Endometrium (tissue), 2 donors: ENCODE measurements around the gene POLL.
"Not testable (repeated sequence)": the region's sequence is repeated elsewhere in the genome, so short reads cannot be mapped to it uniquely, and the experiment has no call there.

Source experiments
- FAIRE-seq: peaks from 2 replicates; lab custom pipeline; 2012; peaks lifted over from hg19 to GRCh38; lab: Jason Lieb, UNC
- donor health status: control.
- donor health status: control.

Gene POLL

GRCh38 chr10:101587725-101588653, at the start of gene POLL, which contains the start of gene DPCD:
Gene POLL (minus strand): TSS chr10:101588257. CDS start chr10:101587360, 897 bp downstream.
Gene DPCD (plus strand): TSS chr10:101588321. CDS start chr10:101588337, 16 bp downstream.
- peak; percentile 31 for FAIRE-seq

- not testable (repeated sequence) for FAIRE-seq
These were observed 45.5 kb upstream of the POLL start for GRCh38 chr10:101633510-101633909.

- FAIRE-seq, result no peak
These were observed 43.9 kb upstream of the POLL start for GRCh38 chr10:101631821-101632475.

GRCh38 chr10:101630633-101630920, 42.5 kb upstream of the POLL start:
- no peak for FAIRE-seq

GRCh38 chr10:101629837-101630632, 42.0 kb upstream of the POLL start:
- no peak for FAIRE-seq

GRCh38 chr10:101625821-101626412, 37.9 kb upstream of the POLL start:
- FAIRE-seq, result no peak

GRCh38 chr10:101624526-101625102, 36.6 kb upstream of the POLL start:
- no peak for FAIRE-seq

- no peak for FAIRE-seq
These were observed 35.5 kb upstream of the POLL start for GRCh38 chr10:101623528-101623927.

- FAIRE-seq, result no peak
These were observed 31.9 kb upstream of the POLL start for GRCh38 chr10:101619983-101620382.

- FAIRE-seq, result no peak
These were observed 30.8 kb upstream of the POLL start for GRCh38 chr10:101618871-101619270.

GRCh38 chr10:101617824-101618568, 29.9 kb upstream of the POLL start:
- no peak for FAIRE-seq

GRCh38 chr10:101617102-101617823, 29.2 kb upstream of the POLL start:
- FAIRE-seq, result no peak

GRCh38 chr10:101616415-101617101, 28.5 kb upstream of the POLL start:
- no peak for FAIRE-seq

- no peak for FAIRE-seq
These were observed 27.6 kb upstream of the POLL start for GRCh38 chr10:101615525-101616116.

- FAIRE-seq, result no peak
These were observed 26.8 kb upstream of the POLL start for GRCh38 chr10:101614663-101615524.

- no peak for FAIRE-seq
These were observed 25.6 kb upstream of the POLL start for GRCh38 chr10:101613646-101614045.

GRCh38 chr10:101612872-101613271, 24.8 kb upstream of the POLL start:
- FAIRE-seq, result no peak

- FAIRE-seq, result no peak
These were observed 24.0 kb upstream of the POLL start for GRCh38 chr10:101612086-101612485.
